Stimulated activated effector memory CD8-positive, alpha-beta T cell treated with anti-CD3 and anti-CD28 coated beads, Interleukin-12 subunit alpha, Interleukin-12 subunit beta, amount 100 ng/mL, for 72 hours (primary cell): ENCODE data around the gene ELK4.

Source experiments
- ATAC-seq: fragments of 150-1000 bp; cut with Tn5 transposase; 2 replicates; pipeline ENCODE4 v1.10.0; 2021
- DNase-seq, 2 donors: peaks; one replicate each; pipeline ENCODE4 v3.0.0; 2021 to 2022; ENCODE audit warnings: low spot score in 2 of 2
- H3K27ac Mint-ChIP-seq: one replicate; pipeline ENCODE4 v1.8.0; 2022; ENCODE audit warnings: mild to moderate bottlenecking, mixed read lengths
- H3K36me3 Mint-ChIP-seq: one replicate; pipeline ENCODE4 v1.8.0; 2022; ENCODE audit warnings: mild to moderate bottlenecking, mixed read lengths
- H3K4me1 Mint-ChIP-seq: one replicate; pipeline ENCODE4 v1.8.0; 2022; ENCODE audit warnings: mixed read lengths
- H3K4me3 Mint-ChIP-seq: one replicate; pipeline ENCODE4 v1.8.0; 2022; ENCODE audit warnings: mild to moderate bottlenecking, mixed read lengths
- H3K9me3 Mint-ChIP-seq: one replicate; pipeline ENCODE4 v1.8.0; 2022; ENCODE audit warnings: mixed read lengths

ELK4 gene

DNA sequence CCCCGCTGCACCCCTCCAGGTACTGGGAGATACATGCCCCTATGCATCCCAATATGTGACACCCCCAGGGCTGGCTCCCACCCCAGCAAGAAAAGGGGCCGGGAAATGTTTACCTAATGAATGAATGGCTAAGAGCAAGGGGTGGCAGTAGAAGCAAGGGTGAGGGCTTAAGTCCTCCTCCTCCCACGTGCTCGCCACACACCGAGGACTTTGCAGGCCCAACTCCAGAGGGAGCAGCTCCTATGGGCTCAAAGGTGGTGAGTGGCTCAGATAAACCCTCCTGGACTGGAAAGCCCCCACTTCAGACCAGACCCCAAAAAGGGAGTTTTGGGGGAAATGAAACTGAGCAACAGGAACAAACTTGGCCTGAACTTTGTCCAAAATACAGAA lies 37.1 kb upstream of the ELK4 start:
- ATAC-seq = no peak
- peaks cover 15% of the 10 kb centered on the region for H3K4me1 Mint-ChIP-seq

DNA sequence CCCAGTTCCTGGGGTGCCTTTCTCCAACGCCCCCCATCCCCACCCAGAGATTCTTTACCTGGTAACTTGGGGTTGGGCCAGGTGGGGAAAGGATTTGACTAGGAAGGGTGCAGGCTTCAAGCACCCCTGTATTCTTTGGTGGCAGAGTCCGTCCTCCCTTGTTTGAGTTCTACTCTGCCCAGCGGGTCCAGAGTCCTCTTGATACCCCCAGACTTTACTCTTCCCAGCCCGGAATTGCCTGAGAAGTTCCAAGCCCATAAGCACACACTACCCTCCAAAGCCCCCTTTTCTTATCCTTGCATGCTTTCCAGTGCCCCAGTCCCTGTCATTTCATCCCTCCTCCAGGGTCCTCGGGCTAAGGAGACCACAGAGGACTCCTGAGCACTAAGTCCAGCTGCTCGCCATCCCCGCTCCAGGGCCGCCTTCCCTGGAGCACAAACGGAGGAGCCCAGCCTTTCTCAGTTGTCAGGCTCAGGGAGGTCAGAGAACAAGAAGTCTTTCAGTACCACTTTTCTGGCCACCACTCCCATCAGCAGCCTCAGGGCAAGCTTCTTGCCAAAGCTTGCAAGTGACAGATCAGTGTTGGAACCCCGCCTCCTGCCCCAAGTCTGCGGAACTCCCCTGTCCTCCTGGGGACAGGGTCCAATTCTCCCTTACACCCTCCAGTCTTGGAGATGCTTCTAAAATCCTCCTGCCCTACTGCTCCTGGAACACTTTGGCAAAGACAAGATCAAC lies 36.3 kb upstream of the ELK4 start:
- H3K4me1 Mint-ChIP-seq = peaks cover 15% of the 10 kb centered on the region

More for the DNA sequence above, 37.1 kb upstream of the ELK4 start:
- Mint-ChIP-seq H3K27ac (no peak overlapping the region), H3K4me3 (no peak overlapping the region), H3K36me3 (no peaks in the 10 kb centered on the region), H3K9me3 (no peaks in the 10 kb centered on the region)
- DNase-seq = no peak

DNA sequence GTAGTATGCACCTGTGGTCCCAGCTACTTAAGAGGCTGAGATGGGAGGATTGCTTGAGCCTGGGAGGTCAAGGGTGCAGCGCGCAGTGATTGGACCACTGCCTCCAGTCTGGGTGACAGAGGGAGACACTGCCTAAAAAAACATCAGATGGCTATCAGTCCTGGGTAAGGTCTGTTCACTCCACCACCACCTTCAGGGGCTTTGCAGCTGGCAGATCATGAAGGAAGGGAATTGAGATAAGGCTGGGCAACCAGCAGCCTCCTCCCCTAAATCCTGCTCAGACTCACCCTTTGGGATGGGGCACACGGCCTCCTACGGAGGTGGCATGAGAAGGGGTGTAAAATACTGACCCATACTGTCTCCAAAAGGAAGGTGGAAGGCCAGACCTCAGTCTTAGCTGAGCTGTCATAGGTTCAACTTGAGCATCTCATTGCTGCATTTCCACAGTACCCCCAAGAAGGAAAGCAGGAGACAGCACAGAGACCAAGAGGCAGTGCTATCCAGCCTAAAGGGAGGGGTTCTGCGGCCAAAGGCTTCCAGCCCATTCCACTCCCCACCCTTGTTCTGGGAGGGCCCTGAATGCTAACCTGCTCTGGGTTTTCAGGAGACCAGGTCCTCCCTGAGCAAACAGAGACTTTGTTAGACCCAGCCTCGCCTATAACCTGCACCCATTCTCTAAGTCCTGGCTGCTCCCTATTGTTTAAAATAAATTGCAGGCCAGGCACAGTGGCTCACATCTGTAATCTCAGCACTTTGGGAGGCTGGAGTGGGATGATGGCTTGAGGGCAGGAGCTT lies 34.8 kb upstream of the ELK4 start:
- Mint-ChIP-seq H3K27ac (no peak overlapping the region), H3K4me3 (no peak overlapping the region), H3K4me1 (peaks cover 15% of the 10 kb centered on the region), H3K9me3 (no peaks in the 10 kb centered on the region), H3K36me3 (no peaks in the 10 kb centered on the region)
- ATAC-seq (no peak), DNase-seq (no peak)

More for the DNA sequence above, 36.3 kb upstream of the ELK4 start:
- ATAC-seq (no peak), DNase-seq (no peak)
- Mint-ChIP-seq H3K27ac (no peak overlapping the region), H3K36me3 (no peaks in the 10 kb centered on the region), H3K9me3 (no peaks in the 10 kb centered on the region), H3K4me3 (no peak overlapping the region)

DNA sequence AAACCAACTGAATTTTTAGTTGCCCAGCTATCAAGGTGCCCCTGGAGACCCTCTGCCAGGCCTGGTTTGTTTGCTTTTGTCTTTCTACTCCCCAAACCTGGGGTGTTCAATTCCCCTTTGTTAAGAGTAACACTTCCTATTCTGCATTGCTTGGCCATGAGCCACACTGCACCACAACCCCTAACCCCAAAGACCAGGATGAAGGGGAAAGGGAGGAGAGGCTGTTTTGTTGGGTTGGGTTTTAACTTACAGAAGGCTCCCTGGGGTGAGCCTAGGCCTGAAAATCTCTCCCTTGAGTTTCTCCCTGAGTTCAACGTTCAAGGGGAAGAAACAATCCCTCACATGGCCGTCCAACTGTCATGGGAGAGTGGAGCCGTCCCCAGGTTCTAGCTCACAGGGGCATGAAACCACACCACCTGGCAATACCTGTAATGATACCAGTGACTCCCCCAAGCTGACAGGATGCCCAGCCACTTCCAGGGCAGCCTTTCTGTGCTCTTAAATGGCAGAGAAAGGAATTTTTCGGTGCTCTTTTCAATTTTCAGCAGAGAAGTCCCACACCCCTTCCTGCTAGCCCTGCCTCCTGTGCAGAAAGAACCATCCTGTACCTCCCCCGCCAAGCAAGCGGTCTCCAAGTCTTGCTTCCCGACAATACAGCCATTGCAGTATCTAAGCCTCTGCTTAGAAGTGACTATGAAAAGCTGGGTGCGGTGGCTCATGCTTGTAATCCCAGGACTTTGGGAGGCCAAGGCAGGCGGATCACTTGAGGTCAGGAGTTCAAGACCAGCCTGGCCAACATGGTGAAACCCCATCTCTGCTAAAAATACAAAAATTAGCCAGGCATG lies 33.6 kb upstream of the ELK4 start:
- peaks cover 15% of the 10 kb centered on the region for H3K4me1 Mint-ChIP-seq
- H3K27ac Mint-ChIP-seq = no peak overlapping the region
- ATAC-seq = no peak
- DNase-seq = no peak
- H3K9me3 Mint-ChIP-seq = no peaks in the 10 kb centered on the region
- H3K4me3 Mint-ChIP-seq = no peak overlapping the region
- no peaks in the 10 kb centered on the region for H3K36me3 Mint-ChIP-seq

DNA sequence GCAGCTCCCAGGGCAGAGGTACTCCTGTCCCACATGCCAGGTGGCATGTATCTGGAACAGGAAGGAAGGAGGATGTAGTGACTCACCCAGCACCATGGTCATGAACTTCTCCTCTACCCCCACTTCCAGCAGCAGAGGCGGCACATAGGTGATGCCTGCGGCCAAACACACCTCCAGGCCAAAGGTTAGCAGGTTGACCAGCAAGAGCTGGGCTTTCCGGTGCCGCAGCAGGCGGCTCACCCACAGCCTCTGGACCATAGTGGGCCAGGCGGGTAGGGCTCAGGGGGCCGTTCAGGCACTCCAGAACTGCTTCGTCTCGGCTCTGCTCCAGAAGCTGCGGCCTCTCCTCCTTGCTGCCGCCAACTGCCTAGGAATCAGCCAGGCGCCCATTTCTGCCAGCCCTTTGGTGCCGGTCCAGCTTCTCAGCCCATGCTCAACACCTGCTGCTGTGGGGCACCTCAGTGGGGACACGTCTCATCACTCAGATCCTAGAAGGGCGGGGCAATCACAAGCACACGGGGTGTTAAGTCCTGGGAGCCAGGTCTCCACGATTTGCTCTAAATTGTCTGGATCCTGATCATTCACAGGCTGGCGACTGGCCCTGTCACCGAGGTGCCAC lies 32.7 kb upstream of the ELK4 start:
- ATAC-seq = no peak
- no peaks in the 10 kb centered on the region for H3K9me3 Mint-ChIP-seq
- no peaks in the 10 kb centered on the region for H3K36me3 Mint-ChIP-seq
- H3K4me3 Mint-ChIP-seq = no peak overlapping the region
- DNase-seq = no peak
- no peak overlapping the region for H3K27ac Mint-ChIP-seq
- H3K4me1 Mint-ChIP-seq = peaks cover 13% of the 10 kb centered on the region

DNA sequence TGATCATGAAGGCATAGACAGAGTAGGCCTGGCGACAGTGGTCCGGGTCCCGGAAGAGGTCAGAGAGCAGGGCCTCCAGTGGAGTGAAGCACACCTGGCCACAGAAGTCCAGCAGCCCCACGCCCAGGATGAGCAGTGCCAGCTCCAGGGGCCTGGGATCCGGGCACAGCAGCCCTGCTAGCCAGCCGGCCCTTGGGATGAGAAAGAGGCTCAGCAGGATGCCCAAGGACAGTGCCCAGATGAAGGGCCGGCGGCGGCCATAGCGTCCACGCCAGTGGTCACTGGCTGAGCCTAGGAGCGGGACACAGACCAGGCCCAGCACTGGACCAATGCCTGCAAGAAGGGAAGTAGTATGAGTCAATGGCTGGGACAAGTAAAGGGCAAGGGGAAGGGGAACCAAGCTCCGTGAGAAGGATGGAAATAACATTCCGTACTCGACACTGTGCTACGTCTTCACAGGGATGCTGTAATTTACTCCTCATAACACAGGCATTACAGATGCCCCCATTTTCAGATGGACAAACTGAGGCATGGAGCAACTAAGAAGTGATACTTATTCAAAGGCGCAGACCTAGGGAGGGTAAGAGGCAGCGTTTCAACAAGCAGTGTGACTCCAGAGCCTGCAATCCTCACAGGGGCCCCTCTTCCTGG lies 31.6 kb upstream of the ELK4 start:
- Mint-ChIP-seq H3K27ac (no peak overlapping the region), H3K9me3 (no peaks in the 10 kb centered on the region), H3K36me3 (no peaks in the 10 kb centered on the region), H3K4me1 (peaks cover 6% of the 10 kb centered on the region), H3K4me3 (no peak overlapping the region)
- no peak for DNase-seq
- no peak for ATAC-seq

DNA sequence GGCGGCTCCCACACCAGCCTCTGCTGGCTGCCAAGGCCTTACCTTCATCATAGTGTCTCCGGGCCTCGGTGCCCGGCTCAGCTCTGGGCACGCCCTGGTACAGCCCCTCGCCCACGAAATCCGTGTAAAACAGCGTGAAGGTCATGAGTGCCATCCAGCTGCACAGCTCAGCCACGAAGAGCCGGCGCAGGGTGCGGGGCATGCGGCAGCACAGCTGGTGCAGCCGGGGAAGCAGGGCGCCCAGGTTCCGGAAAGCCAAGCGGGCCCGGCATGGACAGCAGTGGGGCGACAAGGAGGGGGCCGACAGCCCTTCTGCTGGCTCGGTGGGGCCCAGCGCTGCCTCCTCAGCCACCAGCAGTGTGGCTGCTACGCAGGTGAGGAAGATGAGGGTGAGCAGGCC lies 31.0 kb upstream of the ELK4 start:
- Mint-ChIP-seq H3K36me3 (no peaks in the 10 kb centered on the region), H3K4me1 (peaks cover 6% of the 10 kb centered on the region), H3K4me3 (no peak overlapping the region), H3K27ac (no peak overlapping the region), H3K9me3 (no peaks in the 10 kb centered on the region)
- DNase-seq (no peak), ATAC-seq (no peak)

DNA sequence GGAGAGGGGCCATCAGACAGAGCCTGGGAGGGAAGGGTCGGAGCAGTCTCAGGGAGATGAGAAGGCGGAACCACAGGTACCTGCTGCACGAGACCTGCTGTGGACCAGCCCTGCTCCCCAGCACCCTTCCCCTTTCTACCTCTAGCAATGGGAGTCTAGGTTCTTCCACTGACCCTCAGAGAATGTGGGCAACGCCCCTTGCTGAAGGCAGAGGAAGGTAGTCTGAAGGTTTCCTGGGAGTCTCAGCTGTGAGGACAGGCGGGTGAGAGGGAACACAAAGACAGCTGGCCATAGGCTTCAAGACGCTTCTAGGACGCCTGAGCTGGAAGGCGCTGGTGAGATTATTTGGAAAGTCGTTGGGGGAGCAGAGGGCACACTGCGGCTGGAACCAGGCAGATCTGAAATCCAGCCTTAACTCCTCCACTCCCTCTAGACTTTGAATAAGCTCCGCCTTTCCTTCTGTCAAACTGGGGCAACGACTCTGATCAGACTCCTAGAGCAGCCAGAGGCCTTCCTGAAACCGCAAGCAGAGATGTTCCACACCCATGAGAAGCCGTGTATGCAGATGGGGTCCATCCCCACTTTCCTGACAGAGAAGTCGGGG lies 30.4 kb upstream of the ELK4 start:
- no peak for DNase-seq
- no peak for ATAC-seq
- Mint-ChIP-seq H3K36me3 (no peaks in the 10 kb centered on the region), H3K4me1 (peaks cover 6% of the 10 kb centered on the region), H3K9me3 (no peaks in the 10 kb centered on the region), H3K27ac (no peak overlapping the region), H3K4me3 (no peak overlapping the region)

DNA sequence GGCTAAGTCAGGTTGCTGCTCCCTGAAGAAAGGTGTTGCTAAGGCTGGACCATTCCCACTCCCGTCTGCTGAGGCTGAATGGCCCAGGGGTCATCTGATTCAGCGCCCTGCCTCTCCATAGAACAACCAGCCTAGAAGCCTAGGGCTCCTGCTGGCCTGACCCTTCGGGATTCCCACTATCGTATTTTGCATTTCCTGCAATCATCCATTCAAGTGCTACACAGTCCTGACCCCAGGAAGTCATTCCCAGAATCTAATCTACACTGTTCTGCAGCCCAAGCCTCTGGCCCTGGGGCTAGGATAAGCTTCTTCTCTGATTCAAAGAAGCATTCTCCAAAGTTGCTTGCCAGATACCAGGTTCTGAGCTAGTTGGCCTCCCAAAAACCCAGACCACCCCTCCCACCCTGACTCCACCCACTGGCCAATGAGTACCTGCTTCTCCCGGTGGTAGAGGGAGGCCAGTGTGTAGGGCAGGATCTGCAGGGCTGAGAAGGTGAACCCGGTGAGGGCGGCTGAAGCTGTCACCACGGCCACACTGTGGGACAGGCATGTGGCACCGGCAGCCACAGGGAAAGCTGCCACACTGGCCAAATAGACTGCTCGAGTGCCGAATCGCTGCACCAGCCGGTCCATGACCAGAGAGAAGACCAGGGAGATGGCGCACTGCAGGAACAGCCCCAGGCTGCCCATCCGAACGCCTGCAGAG lies 29.8 kb upstream of the ELK4 start:
- Mint-ChIP-seq H3K36me3 (no peaks in the 10 kb centered on the region), H3K9me3 (no peaks in the 10 kb centered on the region), H3K4me3 (no peak overlapping the region), H3K4me1 (peaks cover 6% of the 10 kb centered on the region), H3K27ac (no peak overlapping the region)
- ATAC-seq = no peak
- no peak for DNase-seq

DNA sequence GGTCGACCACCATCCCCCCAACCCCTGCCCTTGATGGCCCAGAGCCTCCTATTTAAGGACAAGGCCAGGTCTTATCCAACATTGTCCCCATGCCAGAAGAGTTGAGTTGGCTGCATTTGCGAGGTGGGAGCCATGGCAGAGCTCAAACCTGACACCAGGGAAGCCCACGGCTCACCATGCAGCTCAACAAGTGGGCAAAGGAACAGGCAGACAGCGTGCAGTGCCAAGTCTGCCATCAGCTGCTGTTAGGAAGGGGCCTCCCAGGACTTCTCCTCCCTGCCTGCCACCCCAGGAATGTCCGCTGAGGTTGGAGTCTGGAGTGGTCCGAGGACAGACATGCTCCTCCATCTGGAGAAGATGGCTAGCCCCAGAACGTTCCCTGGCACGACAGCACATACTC lies 28.6 kb upstream of the ELK4 start:
- Mint-ChIP-seq H3K27ac (peak overlapping the region; percentile 18), H3K36me3 (no peaks in the 10 kb centered on the region), H3K4me3 (no peak overlapping the region), H3K9me3 (no peaks in the 10 kb centered on the region), H3K4me1 (peaks cover 6% of the 10 kb centered on the region)
- no peak for ATAC-seq
- no peak for DNase-seq

DNA sequence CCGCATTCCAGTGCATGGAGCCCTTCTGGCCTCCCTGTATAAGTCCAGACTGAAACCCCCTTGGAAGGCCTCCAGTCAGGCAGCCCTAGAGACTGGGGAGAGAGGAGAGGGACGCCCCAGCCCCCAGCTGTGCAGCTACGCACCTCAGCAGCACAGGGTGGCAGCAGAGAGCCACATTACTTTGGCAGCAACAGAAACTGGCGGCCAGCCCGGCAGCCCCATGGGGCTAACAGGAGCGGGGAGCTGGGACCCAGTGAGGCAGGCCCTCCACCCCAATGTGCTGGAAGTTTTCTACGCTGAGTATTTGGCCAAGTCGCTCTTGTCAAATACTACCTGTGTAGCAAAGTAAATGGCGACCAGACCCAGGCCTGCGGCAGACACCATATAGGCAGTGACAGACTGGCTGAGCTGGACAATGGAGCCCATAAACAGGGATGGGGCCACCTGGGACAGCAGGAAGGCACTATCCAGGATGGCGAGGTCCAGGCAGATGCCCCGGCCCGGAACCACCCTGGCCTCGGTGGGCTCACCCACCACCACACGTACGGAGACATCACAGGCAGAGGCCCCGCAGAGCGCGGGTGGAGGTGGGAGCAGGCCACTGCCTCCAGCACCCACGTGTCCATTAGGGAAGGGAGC lies 27.3 kb upstream of the ELK4 start:
- ATAC-seq (peak; percentile 83), DNase-seq (peak; percentile 66 to 87)
- H3K9me3 Mint-ChIP-seq = no peaks in the 10 kb centered on the region
- H3K4me3 Mint-ChIP-seq = no peak overlapping the region
- H3K36me3 Mint-ChIP-seq = no peaks in the 10 kb centered on the region
- no peak overlapping the region for H3K27ac Mint-ChIP-seq
- peaks cover under 1% of the 10 kb centered on the region for H3K4me1 Mint-ChIP-seq

DNA sequence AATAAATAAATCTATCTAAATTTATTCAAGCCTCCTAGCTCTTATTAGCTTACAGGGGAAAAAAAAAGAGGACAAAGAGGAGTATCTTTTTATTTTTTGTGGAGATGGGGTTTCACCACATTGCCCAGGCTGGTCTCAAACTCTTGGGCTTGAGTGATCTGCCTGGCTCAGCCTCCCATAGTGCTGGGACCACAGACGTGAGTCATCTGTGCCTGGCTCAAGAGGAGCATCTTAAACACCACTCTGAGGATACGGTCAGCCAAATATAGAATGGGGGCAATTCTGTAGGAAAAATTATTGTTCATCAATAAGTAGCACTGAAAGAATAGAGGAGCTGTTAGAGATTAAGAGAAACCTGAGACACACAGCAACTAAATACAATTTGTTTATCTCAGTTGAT lies 24.4 kb upstream of the ELK4 start:
- no peaks in the 10 kb centered on the region for H3K9me3 Mint-ChIP-seq
- no peak for ATAC-seq
- no peak overlapping the region for H3K27ac Mint-ChIP-seq
- H3K36me3 Mint-ChIP-seq = no peaks in the 10 kb centered on the region
- H3K4me1 Mint-ChIP-seq = no peaks in the 10 kb centered on the region
- no peak for DNase-seq
- no peak overlapping the region for H3K4me3 Mint-ChIP-seq

DNA sequence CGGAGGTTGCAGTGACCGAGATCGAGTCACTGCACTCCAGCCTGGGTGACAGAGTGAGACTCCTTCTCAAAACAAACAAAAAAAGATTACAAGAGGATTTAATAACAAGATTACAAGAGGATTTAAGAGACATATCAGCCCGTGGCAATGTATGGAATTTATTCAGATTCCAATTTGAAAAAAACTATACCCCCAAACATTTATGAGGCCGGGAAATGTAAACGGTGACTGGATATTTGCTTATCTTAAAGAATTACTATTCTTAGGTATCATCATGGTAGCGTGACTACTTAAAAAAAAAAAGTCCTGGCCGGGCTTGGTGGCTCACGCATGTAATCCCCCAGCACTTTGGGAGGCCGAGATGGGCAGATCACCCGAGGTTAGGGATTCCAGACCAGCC lies 21.2 kb upstream of the ELK4 start:
- H3K9me3 Mint-ChIP-seq = no peaks in the 10 kb centered on the region
- ATAC-seq (no peak), DNase-seq (no peak)
- no peaks in the 10 kb centered on the region for H3K36me3 Mint-ChIP-seq
- H3K4me3 Mint-ChIP-seq = no peak overlapping the region
- H3K4me1 Mint-ChIP-seq = no peaks in the 10 kb centered on the region
- H3K27ac Mint-ChIP-seq = no peak overlapping the region

DNA sequence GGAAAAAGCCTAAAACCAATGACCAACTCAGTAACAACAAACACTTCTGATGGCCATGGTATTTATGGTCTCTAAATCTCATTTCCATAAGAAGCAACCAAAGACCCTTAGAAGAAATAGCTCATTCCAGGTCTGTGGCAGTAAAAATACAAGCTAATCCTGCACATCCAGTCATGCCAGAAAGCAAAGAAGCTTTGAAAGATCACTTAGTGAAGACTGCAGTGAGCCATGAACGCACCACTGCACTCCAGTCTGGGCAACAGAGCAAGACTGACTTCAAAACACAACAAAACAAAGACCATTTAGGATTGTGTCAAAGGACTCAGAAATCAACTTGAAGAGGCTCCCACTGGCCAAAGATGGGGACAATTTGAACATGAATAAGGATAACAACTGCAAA lies 18.4 kb upstream of the ELK4 start:
- H3K9me3 Mint-ChIP-seq = no peaks in the 10 kb centered on the region
- no peaks in the 10 kb centered on the region for H3K36me3 Mint-ChIP-seq
- no peak overlapping the region for H3K4me3 Mint-ChIP-seq
- no peaks in the 10 kb centered on the region for H3K4me1 Mint-ChIP-seq
- no peak for DNase-seq
- H3K27ac Mint-ChIP-seq = no peak overlapping the region
- ATAC-seq = no peak
